ENCODE results near the gene HBM.
A peak's percentile ranks its signal among the peaks of the same experiment; 100 is the strongest.
"Not testable (repeated sequence)": the region's sequence is repeated elsewhere in the genome, so short reads cannot be mapped to it uniquely, and the experiment has no call there.

HBM gene

DNA sequence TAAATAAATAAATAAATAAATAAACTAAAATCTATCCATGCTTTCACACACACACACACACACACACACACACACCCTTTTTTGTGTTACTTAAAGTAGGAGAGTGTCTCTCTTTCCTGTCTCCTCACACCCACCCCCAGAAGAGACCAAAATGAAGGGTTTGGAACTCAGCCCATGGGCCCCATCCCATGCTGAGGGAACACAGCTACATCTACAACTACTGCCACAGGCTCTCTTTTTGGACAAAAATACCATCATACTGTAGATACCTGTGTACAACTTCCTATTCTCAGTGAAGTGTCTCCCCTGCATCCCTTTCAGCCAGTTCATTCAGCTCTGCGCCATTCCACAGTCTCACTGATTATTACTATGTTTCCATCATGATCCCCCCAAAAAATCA lies 5.0 kb downstream of the HBM start:
- DNase-seq, result no peak

DNA sequence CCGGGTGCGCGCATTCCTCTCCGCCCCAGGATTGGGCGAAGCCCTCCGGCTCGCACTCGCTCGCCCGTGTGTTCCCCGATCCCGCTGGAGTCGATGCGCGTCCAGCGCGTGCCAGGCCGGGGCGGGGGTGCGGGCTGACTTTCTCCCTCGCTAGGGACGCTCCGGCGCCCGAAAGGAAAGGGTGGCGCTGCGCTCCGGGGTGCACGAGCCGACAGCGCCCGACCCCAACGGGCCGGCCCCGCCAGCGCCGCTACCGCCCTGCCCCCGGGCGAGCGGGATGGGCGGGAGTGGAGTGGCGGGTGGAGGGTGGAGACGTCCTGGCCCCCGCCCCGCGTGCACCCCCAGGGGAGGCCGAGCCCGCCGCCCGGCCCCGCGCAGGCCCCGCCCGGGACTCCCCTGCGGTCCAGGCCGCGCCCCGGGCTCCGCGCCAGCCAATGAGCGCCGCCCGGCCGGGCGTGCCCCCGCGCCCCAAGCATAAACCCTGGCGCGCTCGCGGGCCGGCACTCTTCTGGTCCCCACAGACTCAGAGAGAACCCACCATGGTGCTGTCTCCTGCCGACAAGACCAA lies 6.7 kb downstream of the HBM start, which contains the start of gene HBA2:
Gene HBA2, plus strand, starts transcription at position 503 of the 568 bp plus-strand sequence. Its CDS starts 37 bp downstream, at position 540.
- DNase-seq, result not testable (repeated sequence)

GRCh38 chr16:173211-173854 lies 7.6 kb downstream of the HBM start:
- DNase-seq, result not testable (repeated sequence)

DNA sequence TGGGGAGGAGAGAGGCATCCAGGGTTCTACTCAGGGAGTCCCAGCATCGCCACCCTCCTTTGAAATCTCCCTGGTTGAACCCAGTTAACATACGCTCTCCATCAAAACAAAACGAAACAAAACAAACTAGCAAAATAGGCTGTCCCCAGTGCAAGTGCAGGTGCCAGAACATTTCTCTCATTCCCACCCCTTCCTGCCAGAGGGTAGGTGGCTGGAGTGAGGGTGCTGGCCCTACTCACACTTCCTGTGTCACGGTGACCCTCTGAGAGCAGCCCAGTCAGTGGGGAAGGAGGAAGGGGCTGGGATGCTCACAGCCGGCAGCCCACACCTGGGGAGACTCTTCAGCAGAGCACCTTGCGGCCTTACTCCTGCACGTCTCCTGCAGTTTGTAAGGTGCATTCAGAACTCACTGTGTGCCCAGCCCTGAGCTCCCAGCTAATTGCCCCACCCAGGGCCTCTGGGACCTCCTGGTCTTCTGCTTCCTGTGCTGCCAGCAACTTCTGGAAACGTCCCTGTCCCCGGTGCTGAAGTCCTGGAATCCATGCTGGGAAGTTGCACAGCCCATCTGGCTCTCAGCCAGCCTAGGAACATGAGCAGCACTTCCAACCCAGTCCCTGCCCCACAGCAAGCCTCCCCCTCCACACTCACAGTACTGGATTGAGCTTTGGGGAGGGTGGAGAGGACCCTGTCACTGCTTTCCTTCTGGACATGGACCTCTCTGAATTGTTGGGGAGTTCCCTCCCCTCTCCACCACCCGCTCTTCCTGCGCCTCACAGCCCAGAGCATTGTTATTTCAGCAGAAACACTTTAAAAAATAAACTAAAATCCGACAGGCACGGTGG lies 8.4 kb downstream of the HBM start:
- not testable (repeated sequence) for DNase-seq

GRCh38 chr16:175011-175949 lies 9.5 kb downstream of the HBM start:
- no peak for DNase-seq

- DNase-seq, result not testable (repeated sequence)
These were observed 10.2 kb downstream of the HBM start for GRCh38 chr16:176006-176405.

- not testable (repeated sequence) for DNase-seq
These were observed 11.0 kb downstream of the HBM start, which contains the start of gene HBA1 for GRCh38 chr16:176477-177382. HBA1 (plus strand) TSS chr16:176680; CDS start chr16:176717, 37 bp downstream.

DNA sequence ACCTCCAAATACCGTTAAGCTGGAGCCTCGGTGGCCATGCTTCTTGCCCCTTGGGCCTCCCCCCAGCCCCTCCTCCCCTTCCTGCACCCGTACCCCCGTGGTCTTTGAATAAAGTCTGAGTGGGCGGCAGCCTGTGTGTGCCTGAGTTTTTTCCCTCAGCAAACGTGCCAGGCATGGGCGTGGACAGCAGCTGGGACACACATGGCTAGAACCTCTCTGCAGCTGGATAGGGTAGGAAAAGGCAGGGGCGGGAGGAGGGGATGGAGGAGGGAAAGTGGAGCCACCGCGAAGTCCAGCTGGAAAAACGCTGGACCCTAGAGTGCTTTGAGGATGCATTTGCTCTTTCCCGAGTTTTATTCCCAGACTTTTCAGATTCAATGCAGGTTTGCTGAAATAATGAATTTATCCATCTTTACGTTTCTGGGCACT lies 11.6 kb downstream of the HBM start:
- no peak for DNase-seq

DNA sequence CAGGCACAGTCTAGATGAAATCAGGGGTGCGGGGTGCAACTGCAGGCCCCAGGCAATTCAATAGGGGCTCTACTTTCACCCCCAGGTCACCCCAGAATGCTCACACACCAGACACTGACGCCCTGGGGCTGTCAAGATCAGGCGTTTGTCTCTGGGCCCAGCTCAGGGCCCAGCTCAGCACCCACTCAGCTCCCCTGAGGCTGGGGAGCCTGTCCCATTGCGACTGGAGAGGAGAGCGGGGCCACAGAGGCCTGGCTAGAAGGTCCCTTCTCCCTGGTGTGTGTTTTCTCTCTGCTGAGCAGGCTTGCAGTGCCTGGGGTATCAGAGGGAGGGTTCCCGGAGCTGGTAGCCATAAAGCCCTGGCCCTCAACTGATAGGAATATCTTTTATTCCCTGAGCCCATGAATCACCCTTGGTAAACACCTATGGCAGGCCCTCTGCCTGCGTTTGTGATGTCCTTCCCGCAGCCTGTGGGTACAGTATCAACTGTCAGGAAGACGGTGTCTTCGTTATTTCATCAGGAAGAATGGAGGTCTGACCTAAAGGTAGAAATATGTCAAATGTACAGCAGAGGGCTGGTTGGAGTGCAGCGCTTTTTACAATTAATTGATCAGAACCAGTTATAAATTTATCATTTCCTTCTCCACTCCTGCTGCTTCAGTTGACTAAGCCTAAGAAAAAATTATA lies 12.3 kb downstream of the HBM start:
- no peak for DNase-seq

DNA sequence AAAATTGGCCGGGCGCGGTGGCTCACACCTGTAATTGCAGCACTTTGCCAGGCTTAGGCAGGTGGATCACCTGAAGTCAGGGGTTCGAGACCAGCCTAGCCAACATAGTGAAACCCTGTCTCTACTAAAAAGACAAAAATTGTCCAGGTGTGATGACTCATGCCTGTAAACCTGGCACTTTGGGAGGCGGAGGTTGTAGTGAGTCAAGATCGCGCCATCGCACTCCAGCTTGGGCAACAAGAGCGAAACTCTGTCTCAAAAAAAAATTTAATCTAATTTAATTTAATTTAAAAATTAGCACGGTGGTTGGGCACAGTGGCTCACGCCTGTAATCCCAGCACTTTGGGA lies 12.9 kb downstream of the HBM start:
- no peak for DNase-seq

DNA sequence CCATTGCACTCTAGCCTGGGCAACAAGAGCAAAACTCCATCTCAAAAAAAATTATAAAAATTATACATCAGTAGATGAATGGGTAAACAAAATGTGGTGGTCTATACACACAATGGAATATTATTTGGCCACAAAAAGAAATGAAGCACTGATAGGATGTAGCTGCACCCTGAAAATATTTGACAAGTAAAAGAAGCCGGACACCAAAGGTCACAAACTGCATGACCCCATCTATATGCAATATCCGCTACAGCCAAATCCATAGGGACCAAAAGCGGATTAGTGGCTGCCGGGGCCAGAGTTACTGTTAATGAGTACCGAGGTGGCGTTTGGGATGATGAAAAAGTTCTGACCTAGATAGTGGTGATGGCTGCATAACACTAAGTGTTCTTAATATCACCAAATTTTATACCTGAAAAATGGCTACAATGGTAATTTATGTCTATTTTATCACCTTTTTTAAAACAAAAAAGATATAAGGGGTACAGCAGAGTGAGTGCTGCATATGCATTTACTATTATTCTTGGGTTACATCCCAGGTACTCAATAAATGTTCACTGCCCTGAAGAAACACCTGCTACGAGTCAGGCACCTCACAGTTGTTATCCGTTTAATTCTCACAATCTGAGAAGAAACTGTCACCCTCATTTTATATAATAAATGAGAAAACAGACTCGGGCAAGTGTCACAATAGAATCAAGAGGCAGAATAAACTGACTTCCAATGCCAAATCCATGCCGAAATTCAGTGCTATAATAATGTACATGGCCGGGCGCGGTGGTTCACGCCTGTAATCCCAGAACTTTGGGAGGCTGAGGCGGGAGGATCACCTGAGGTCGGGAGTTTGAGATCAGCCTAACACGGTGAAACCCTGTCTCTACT lies 13.7 kb downstream of the HBM start:
- DNase-seq, result no peak

- DNase-seq, result no peak
These were observed 14.4 kb downstream of the HBM start, which contains the start of gene HBQ1 for GRCh38 chr16:180101-180675. HBQ1 (plus strand) TSS chr16:180459; CDS start chr16:180487, 28 bp downstream.

GRCh38 chr16:180681-181564 lies 15.1 kb downstream of the HBM start:
- peak; percentile 56 for DNase-seq

- no peak for DNase-seq
These were observed 15.8 kb downstream of the HBM start for GRCh38 chr16:181565-182021.

GRCh38 chr16:183005-183404 lies 17.2 kb downstream of the HBM start:
- no peak for DNase-seq

DNA sequence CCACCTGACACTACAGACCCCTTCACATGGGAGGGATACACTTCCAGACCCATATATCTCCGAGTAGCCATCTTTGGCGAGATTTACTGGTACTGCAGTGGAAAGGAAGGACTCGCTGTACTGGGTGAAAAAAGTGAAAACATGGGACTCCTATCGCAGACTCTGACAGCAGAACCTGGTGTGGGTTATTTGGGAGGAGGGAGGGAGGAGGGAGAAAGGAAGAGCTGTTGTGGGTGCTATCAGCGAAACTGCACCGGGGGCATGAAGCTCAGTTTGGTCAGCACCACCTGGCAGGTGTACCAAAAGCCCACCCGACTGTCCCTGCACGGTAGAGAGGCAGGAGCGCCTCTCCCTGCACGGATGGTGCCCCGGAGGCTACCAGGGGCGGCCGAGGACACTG lies 19.4 kb downstream of the HBM start:
- no peak for DNase-seq

DNA sequence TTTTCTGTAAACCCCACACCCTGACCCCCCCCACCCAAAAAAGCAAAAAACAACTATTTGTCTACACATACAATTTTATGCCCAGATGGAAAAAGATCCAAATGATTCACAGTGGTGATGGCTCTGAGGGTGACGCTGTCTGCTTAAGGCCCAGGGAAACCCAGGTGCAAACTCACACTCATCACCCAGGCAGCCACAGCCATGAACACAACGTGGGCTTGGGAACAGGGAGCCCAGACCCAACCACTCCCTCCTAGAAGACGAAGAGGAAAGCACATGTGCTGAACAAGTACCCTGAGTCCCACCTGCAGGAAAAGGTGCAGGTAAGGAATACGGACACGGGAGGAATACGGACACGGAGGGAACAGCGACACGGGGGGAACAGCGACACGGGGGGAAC lies 19.9 kb downstream of the HBM start:
- no peak for DNase-seq

- DNase-seq, result no peak
These were observed 21.6 kb downstream of the HBM start for GRCh38 chr16:187330-187729.

All from NCI-H2029 (cell line).